NCI-H1436 (cell line): ENCODE data around the gene CADPS2.

Source experiments
- DNase-seq: peaks from one replicate; lab custom pipeline; 2025; lab: John Stamatoyannopoulos, UW

Gene CADPS2

GRCh38 chr7:122369756-122370155 is 516.5 kb downstream of the CADPS2 start:
- no peak for DNase-seq

- DNase-seq = no peak
Observed at GRCh38 chr7:122364761-122365280, 521.4 kb downstream of the CADPS2 start.

DNA sequence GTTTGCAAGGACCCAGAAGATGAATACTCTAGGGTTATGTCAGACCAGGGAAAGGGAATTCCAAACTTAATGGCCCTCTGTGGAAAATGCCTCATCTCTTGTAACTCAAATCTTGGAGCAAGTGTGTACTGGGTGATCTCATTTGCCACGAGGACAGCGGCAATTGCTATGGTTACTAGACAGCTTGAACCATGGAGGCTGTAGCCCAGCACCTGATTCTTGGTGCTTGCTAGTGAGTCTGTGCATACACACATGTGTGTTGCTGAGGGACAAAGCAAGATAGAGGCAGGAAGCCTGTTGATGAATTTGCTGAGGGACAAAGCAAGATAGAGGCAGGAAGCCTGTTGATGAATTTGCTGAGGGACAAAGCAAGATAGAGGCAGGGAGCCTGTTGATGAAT is 523.1 kb downstream of the CADPS2 start:
- DNase-seq = no peak

GRCh38 chr7:122362473-122362872 is 523.8 kb downstream of the CADPS2 start:
- no peak for DNase-seq

GRCh38 chr7:122354656-122355055 is 531.6 kb downstream of the CADPS2 start:
- DNase-seq = no peak

GRCh38 chr7:122352454-122352853 is 533.8 kb downstream of the CADPS2 start:
- no peak for DNase-seq

DNA sequence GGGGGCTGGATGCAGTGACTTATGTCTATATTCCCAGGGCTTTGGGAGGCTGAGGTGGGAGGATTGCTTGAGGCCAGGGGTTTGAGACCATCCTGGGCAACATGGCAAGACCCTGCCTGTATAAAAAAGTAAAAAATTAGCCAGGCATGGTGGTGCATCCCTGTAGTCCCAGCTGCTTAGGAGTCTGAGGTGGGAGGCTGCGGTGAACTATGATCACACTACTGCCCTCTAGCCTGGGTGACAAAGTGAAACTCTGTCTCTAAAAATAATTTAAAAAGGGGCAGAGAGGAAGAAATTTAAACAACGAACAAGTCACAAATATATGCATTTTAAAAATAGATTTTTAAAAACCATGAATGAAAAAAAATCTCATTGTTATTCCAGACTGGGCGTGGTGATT is 535.6 kb downstream of the CADPS2 start:
- DNase-seq = no peak

DNA sequence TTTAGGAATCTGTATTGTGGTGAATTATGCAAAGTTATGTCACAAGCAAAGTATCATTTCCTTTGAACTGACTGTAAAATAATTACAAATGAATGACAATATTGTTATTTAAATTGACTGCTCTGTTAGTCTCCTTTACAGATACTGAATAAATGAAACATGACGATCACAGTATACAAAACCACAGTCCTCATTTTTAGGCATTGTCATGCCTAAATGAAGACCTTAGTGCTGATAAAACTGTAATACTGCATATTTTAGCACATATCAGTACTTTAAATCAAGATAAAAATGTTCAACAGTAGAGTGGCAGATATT is 542.0 kb downstream of the CADPS2 start:
- DNase-seq = no peak

DNA sequence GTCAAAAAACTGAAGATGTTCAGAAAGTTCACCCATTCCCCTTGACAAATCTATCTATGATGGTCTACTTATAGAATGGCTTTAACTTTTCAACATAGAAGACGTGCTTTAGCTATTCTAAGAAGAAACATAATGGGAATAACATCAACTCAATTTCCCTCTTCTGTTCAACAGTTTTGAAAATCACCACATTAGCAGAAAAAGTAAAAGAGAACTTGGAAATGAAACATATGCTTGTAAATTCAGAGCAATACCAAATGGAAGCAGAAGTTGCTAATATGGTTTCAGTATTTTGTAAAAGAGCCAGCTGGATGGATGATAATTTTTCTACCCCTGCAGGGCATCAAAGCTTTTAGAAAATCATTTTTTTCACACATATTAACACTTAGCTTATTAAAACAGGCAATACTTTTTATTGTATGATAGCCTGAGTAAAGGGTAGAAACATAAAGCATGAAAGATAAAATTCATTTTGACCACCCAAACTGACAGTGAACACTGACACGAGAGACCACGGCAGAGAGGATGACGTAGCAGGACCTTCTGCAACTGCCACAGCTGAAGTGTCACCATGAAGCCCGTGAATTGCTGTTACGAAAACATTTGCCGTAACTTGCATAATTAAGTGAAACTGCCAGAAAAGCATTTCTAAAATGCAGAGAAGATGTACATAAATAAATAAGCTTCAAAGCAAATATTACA is 542.5 kb downstream of the CADPS2 start:
- DNase-seq = no peak

DNA sequence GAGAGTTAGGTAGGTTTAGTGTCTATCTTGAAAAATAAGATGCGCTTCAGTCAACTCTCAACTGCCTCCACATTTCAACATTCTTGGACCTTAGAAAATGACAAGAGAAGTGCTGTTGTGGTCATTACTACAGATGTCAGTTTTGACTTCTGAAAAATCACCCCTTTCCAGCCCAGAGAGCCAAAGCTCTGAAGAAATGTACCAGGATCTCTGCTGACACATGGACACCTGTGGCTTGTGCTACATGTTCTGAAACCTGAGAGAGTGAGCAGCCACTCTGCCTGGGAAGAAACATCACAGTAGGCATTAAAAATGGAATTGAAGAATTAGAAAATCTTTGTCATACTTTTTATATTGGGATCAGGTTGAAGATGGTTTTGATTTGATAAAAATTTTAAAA is 545.8 kb downstream of the CADPS2 start:
- no peak for DNase-seq

GRCh38 chr7:122339145-122339904 is 546.9 kb downstream of the CADPS2 start:
- DNase-seq = no peak

DNA sequence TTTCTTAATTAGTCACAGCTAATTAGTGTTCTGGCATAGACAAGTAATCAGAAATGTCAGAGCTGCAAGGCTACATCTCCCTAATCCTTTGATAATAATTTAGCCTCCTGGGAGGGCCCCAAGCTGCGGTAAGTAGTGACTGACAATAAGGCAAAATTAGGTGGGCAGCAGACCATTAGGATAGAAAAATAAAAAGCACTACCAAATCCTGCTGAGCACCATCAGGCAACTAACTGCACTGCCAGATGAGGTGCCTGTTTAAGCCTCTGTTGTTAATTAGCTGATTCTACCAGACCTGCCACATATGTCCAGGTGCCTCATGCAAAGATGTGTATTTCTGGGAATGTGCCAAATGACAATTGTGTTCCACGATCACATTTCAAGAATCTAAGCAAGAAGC is 549.2 kb downstream of the CADPS2 start:
- DNase-seq = no peak

DNA sequence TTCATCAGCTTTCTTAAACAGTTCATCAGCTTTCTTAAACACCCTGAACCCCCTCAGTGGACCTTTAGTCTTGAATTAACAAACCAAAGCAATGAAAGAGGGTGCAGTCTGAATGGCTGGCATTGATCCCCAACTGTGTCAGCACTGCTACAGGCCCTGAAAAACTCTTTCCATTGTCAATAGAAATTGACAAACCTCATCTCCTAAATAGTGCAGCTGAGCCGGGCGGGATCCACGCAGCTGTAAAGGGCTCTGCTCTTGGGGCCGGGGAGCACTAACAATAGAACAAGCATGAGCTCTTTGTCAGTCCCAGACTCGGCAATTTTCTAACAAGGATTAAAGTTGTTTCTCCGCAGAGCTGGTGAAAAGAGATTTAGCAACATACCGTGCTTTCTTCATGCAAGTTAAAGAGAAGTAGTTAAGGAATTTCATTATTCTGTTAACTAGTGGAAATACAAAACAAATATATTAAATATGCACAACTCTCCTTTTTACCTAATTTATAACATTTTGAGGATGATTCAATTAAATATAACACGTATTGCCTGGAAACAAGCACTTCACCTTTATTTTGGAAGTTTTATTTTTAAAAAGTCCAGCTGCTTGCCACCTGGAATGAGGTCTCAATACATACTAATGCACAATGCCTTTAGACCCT is 557.0 kb downstream of the CADPS2 start:
- no peak for DNase-seq

GRCh38 chr7:122327969-122328368 is 558.3 kb downstream of the CADPS2 start:
- no peak for DNase-seq

DNA sequence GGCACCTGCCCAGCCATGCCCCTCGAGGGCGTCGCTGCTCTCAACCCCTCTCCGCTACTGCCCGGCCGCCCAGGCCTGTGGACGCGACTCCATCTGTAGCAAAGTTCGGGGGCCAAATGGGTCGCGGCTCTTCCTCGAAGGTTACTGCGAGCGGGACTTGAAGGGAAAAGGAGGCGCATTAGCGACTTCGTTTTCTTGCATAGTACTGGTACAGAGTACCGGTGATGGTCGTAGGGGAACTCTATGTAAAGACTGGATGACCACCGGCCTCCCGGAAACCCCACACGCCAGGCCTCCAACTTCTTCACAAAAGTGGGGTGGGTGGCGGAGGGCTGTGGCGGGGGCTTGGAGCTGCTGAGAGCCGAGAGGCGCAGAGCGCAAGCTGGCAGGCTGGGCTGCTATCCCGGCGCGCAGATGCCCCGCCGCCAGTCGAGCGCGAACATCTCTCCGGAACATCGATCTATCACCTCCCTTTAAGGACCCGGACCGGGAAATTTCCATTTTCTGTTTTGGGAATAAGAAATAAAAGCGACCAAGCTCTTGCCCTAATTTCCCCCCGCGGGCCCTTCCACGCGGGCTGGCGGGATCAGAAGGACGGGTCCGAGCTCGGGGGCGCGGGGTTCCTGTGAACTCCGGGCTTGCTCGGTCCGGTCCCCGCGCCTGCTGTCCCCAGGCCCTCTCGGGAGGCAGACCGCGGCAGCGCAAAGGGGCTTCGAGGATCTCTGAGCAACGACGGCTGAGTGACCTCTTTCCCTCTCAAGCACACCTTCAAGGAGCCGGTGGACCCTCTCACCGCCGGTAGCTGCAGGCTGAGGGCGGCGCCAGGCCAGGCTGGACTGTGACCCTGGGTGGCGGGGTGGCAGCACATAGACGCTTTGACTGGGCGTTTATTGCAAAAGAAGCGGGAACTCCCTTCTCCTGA is 569.5 kb downstream of the CADPS2 start:
- DNase-seq = no peak

- DNase-seq = no peak
Observed at GRCh38 chr7:122315507-122316466, 570.5 kb downstream of the CADPS2 start.

GRCh38 chr7:122314284-122314683 is 572.0 kb downstream of the CADPS2 start:
- no peak for DNase-seq

- DNase-seq = no peak
Observed at GRCh38 chr7:122312789-122313188, 573.5 kb downstream of the CADPS2 start.

DNA sequence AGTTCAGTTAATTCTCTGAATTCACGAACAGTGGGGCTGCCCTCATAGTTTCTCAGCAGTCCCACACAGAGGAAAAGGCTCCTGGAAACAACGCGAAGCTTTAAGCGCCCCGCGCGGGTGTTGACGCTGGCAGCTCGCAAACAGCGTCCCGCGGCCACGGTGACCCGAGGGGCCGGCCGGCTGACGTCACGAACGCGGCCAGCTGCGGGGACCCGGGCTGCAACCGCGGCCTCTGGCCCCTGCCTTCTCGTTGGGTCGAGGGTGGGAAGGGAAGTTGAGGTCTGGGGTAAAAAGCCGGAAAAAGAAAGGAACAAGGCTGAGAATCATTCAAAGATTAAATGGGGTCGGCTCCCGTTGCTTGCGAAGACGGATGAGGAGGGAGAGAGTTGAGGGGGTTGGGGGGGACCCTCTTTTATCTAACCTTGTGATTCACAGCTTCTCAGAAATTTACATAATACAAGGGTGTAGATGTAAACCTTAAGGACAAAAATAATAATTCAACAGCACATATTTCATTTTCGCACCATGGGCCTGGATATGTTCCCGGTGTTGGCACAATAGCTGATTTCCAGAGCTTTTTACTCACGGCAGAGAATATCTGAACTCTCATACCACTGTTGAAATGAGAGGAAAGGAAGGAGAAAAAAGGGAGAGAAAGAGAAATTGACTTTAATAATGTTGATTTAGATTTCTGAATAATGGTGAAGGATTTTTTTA is 574.4 kb downstream of the CADPS2 start:
- no peak for DNase-seq

DNA sequence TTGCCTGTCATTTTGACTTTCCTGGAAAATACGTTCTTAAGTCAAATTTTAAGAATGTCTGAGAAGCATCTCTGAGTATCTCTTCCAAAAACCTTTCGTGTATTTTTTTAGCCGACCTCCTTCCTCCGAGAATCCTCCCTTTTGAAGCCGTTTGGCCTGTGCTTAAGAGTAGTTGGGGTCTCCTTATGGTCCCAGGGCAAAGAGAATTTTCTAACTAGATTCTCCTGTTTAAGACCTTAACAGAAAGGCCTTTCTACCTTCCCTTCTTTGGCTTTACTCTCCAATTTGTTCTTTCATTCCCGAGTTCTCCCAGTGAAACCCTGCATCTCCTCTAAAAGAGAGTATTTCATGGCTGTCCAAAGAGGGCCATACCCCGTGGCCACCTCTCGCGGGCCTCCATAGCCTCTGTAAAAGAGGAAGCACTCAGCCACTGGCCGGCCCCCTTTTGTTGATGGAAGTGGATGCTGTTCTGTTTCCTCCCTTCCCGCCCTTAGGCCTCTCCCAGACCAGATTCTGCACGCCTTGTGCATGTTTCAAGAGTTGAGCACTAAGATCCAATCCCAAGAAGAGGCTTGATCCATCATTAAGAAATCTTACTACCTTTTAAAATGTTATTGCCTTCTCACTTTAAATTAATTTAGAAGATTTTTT is 575.1 kb downstream of the CADPS2 start:
- DNase-seq = no peak
